ENCODE results near the gene KCTD12. TPM values are rescaled to one million over a fixed set of nuclear protein-coding genes. Genes with fewer than 3 reads are reported as not detected.
A peak's percentile ranks its signal among the peaks of the same experiment; 100 is the strongest.

KCTD12 gene
- total RNA-seq, 4 donors from 2014 or later = 11.4 to 47.0 (median 21.3) TPM

DNA sequence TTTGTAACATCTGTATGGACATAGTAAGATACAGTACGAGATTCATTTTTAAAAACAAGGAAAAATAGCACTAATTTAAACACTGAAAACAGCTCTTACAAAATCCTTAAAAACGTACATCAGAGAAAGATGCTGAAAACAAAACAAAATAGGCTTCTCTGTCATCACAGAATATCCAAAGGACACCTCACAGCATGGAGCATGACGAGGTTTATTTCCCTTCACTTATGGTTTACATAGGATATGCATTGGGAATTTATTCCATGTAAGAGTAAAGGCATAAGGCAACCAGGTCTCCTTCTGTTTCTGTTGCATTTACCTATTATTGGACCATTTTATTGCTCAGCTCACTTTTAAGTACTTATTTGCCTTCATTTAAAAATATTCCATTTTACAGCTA, 3.0 kb downstream of the KCTD12 start:
- Histone ChIP-seq H3K9me3 (no peaks in the 10 kb centered on the region), H3K4me1 (peaks cover 0 to 21% (median 2%) of the 10 kb centered on the region in 4 donors), H3K27me3 (no peaks in the 10 kb centered on the region), H3K27ac (peak overlapping the region in 1 of 4 donors; percentile 88), H3K36me3 (no peaks in the 10 kb centered on the region), H3K4me3 (peak overlapping the region in 2 of 4 donors; percentile 68 to 74)
- no peak for DNase-seq
- TF ChIP-seq POLR2A (IDR thresholded peaks at IDR 0.05) = no peak

DNA sequence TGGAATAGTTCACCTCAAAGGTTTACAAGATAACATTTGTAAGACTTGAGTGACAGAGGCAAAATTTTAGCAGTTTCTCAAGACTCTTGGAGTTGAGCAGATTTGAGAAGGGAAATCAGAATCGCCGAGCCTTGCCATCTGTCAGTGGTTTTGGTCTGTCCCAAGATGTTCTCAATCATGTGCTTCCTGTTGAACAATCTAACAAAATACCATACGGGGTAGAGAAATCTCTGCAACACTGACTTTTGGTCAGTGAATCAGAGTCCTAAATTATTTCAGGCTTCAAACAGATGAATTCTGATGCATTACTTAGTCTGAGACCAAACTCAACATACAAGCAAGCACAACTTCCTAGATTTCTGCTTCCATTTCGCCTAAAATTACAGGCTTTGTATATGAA, 3.8 kb downstream of the KCTD12 start:
- no peaks in the 10 kb centered on the region for H3K27me3 ChIP-seq
- peak overlapping the region in 2 of 4 donors; percentile 6 to 44 for H3K27ac ChIP-seq
- H3K4me3 ChIP-seq = peak overlapping the region in 2 of 4 donors; percentile 2 to 74

GRCh38 chr13:76879883-76880270, 6.3 kb downstream of the KCTD12 start:
- Histone ChIP-seq H3K27ac (peak overlapping the region in 3 of 4 donors; percentile 14 to 51 (median 16)), H3K4me1 (no peaks in the 10 kb centered on the region), H3K36me3 (no peaks in the 10 kb centered on the region), H3K27me3 (no peaks in the 10 kb centered on the region), H3K4me3 (no peak overlapping the region), H3K9me3 (no peaks in the 10 kb centered on the region)
- DNase-seq = no peak
- TF ChIP-seq POLR2A (IDR thresholded peaks at IDR 0.05) (peak in 1 of 2 donors; percentile 2), CTCF (IDR thresholded peaks at IDR 0.05) (no peak)

More for the DNA sequence above, 3.8 kb downstream of the KCTD12 start:
- Histone ChIP-seq H3K9me3 (no peaks in the 10 kb centered on the region), H3K4me1 (peaks cover 0 to 18% (median 2%) of the 10 kb centered on the region in 4 donors), H3K36me3 (no peaks in the 10 kb centered on the region)
- TF ChIP-seq POLR2A (IDR thresholded peaks at IDR 0.05) (no peak), CTCF (IDR thresholded peaks at IDR 0.05) (no peak)
- peak in 1 of 3 donors; percentile 49 for DNase-seq

DNA sequence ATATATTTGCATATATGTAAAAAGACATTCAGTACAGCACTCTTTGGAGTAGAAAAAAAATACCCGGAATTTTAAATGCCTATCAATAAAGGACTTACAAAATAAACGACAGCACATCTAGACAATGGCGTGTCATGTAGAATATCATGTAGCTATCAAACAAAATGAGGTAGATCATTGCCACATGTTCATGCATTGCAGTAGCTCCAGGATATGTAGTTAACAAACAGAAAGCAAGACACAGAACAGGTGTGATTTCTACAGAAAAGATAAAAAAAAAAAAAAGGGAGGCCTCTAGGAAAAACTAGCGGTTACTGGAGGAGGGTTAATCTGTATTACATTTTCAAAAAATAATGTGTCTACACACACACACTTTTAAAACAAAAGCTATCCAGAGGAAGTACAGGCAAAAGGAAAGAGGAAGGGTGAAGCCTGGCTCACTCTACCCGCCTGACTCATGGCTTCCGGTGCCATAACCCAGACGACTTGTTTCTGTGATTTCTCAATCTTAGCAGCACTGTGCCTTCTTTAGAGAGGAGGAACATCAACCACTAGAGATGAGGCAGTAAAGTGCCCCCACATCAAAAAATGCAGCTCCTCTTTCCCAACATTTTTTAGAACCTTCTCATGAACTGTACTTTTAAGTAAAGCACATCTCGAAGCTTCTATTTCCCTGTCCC, 6.9 kb downstream of the KCTD12 start:
- no peaks in the 10 kb centered on the region for H3K36me3 ChIP-seq
- peak in 2 of 3 donors; percentile 58 to 70 for DNase-seq
- TF ChIP-seq CTCF (IDR thresholded peaks at IDR 0.05) (no peak), POLR2A (IDR thresholded peaks at IDR 0.05) (peak in 1 of 2 donors; percentile 9)
- no peaks in the 10 kb centered on the region for H3K27me3 ChIP-seq
- no peak overlapping the region for H3K4me3 ChIP-seq
- H3K27ac ChIP-seq = peak overlapping the region in 3 of 4 donors; percentile 14 to 51 (median 16)
- no peaks in the 10 kb centered on the region for H3K4me1 ChIP-seq
- no peaks in the 10 kb centered on the region for H3K9me3 ChIP-seq

DNA sequence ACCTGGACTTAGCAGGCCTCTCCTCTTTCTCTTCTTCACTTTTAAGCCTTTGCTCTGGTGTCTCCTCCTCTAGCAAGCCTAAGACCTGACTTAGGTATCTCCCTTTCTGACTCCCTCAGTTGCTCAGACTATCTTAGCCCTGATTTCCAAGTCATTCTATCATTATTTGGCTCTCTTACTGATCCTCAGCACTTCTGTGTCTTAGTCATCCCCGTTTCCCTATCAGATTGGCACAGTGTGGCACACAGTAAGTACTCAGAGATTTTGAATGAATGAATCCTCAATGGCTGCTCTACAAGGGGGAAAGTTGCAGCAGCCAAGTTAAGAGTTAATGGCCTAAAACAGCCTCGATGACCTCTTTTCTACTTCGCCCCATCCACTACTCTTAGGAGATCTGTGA, 8.2 kb downstream of the KCTD12 start:
- H3K4me1 ChIP-seq = no peaks in the 10 kb centered on the region
- no peak overlapping the region for H3K4me3 ChIP-seq
- H3K36me3 ChIP-seq = no peaks in the 10 kb centered on the region
- H3K27ac ChIP-seq = no peak overlapping the region
- no peak for DNase-seq
- no peaks in the 10 kb centered on the region for H3K27me3 ChIP-seq
- TF ChIP-seq CTCF (IDR thresholded peaks at IDR 0.05) (no peak), POLR2A (IDR thresholded peaks at IDR 0.05) (no peak)
- no peaks in the 10 kb centered on the region for H3K9me3 ChIP-seq

- H3K27me3 ChIP-seq = no peaks in the 10 kb centered on the region
- TF ChIP-seq CTCF (IDR thresholded peaks at IDR 0.05) (no peak), POLR2A (IDR thresholded peaks at IDR 0.05) (no peak)
- H3K4me1 ChIP-seq = no peaks in the 10 kb centered on the region
- no peak overlapping the region for H3K4me3 ChIP-seq
- no peaks in the 10 kb centered on the region for H3K9me3 ChIP-seq
- H3K36me3 ChIP-seq = no peaks in the 10 kb centered on the region
- no peak overlapping the region for H3K27ac ChIP-seq
- no peak for DNase-seq
Observed at GRCh38 chr13:76875271-76875815, 10.9 kb downstream of the KCTD12 start.

All from Peyer's patch (tissue), 4 donors.